GM21360 (cell line): ENCODE results near the gene AP2A1.

ENCODE experiments used
- ATAC-seq: cut with Tn5 transposase; IDR thresholded peaks from one replicate; pipeline ENCODE4 v1.9.1; 2021; ENCODE audit warnings: mild to moderate bottlenecking, moderate library complexity; ENCODE audit not compliant: unreplicated experiment

Gene AP2A1

GRCh38 chr19:49766007-49766929 lies 533 bp upstream of the AP2A1 start:
- peak; percentile 93 for ATAC-seq

- no peak for ATAC-seq
Measured at GRCh38 chr19:49767381-49767780, 580 bp downstream of the AP2A1 start.

GRCh38 chr19:49767967-49768581 lies 1.3 kb downstream of the AP2A1 start:
- ATAC-seq, result no peak

GRCh38 chr19:49770529-49770928 lies 3.7 kb downstream of the AP2A1 start:
- no peak for ATAC-seq

- ATAC-seq, result no peak
Measured at GRCh38 chr19:49771674-49772139, 4.9 kb downstream of the AP2A1 start.

- no peak for ATAC-seq
Measured at GRCh38 chr19:49772850-49773432, 6.1 kb downstream of the AP2A1 start.

GRCh38 chr19:49773663-49774350 lies 7.0 kb downstream of the AP2A1 start:
- no peak for ATAC-seq

GRCh38 chr19:49774969-49775368 lies 8.2 kb downstream of the AP2A1 start:
- ATAC-seq, result no peak

- no peak for ATAC-seq
Measured at GRCh38 chr19:49775742-49776370, 9.1 kb downstream of the AP2A1 start.

- no peak for ATAC-seq
Measured at GRCh38 chr19:49776371-49776764, 9.6 kb downstream of the AP2A1 start.

- no peak for ATAC-seq
Measured at GRCh38 chr19:49779731-49780555, 13.1 kb downstream of the AP2A1 start.

GRCh38 chr19:49780861-49781260 lies 14.1 kb downstream of the AP2A1 start:
- no peak for ATAC-seq

- ATAC-seq, result no peak
Measured at GRCh38 chr19:49781394-49781793, 14.6 kb downstream of the AP2A1 start.

GRCh38 chr19:49782515-49782914 lies 15.7 kb downstream of the AP2A1 start:
- ATAC-seq, result no peak

GRCh38 chr19:49786376-49786820 lies 19.6 kb downstream of the AP2A1 start:
- ATAC-seq, result no peak

GRCh38 chr19:49787746-49788145 lies 20.9 kb downstream of the AP2A1 start:
- no peak for ATAC-seq

- no peak for ATAC-seq
Measured at GRCh38 chr19:49788857-49789256, 22.1 kb downstream of the AP2A1 start.

- no peak for ATAC-seq
Measured at GRCh38 chr19:49790866-49791265, 24.1 kb downstream of the AP2A1 start.

GRCh38 chr19:49791776-49792445 lies 25.1 kb downstream of the AP2A1 start:
- ATAC-seq, result no peak
